ENCODE data around the gene MAPKAPK3. TPM values are rescaled to one million over a fixed set of nuclear protein-coding genes. Genes with fewer than 3 reads are reported as not detected.

The MAPKAPK3 gene
- total and polyA plus RNA-seq, 2 experiments from 2014 or later: 33.2 to 72.1 TPM

- Histone ChIP-seq H3K9me3 (ENCODE audit: low read depth) (no peaks in the 10 kb centered on the region), H3K36me3 (ENCODE audit: low read depth) (no peaks in the 10 kb centered on the region), H4K20me1 (ENCODE audit: insufficient read depth) (no peaks in the 10 kb centered on the region), H3F3A (ENCODE audit: insufficient read depth) (no peaks in the 10 kb centered on the region), H2AFZ (no peak overlapping the region), H3K27ac (no peak overlapping the region), H3K27me3 (replicated peaks; ENCODE audit: insufficient read depth) (no peaks in the 10 kb centered on the region), H3K79me2 (ENCODE audit: insufficient read depth) (no peaks in the 10 kb centered on the region), H3K9me2 (ENCODE audit: insufficient read depth) (no peaks in the 10 kb centered on the region), H3K4me1 (ENCODE audit: insufficient read depth) (peaks cover 16% of the 10 kb centered on the region), H3K9ac (no peak overlapping the region), H3K4me3 (no peak overlapping the region), H3K4me2 (ENCODE audit: unreplicated experiment) (no peak overlapping the region)
- no peak for DNase-seq
- WGBS, 2 experiments (ENCODE audit: low coverage in 1 of 2, low lambda C conversion rate in 2 of 2, missing lambda C conversion rate in 2 of 2): 79 to 81% methylated on average over 2 of the region's 2 CpGs
- in situ Hi-C loops (cut with MboI): no loop called here
- no peak for TF ChIP-seq EZH2 (IDR thresholded peaks at IDR 0.05; ENCODE audit: insufficient read depth, poor library complexity, severe bottlenecking)
- TF ChIP-seq EZH2phosphoT487 (IDR thresholded peaks at IDR 0.05; ENCODE audit: insufficient read depth, low read depth): no peak
These were observed 32.6 kb upstream of the MAPKAPK3 start for GRCh38 chr3:50584391-50584790.

- Histone ChIP-seq H3K36me3 (ENCODE audit: low read depth) (no peaks in the 10 kb centered on the region), H4K20me1 (ENCODE audit: insufficient read depth) (no peaks in the 10 kb centered on the region), H3K4me2 (ENCODE audit: unreplicated experiment) (no peak overlapping the region), H3K79me2 (ENCODE audit: insufficient read depth) (no peaks in the 10 kb centered on the region), H3K9me2 (ENCODE audit: insufficient read depth) (no peaks in the 10 kb centered on the region), H3K27ac (no peak overlapping the region), H3K9me3 (ENCODE audit: low read depth) (no peaks in the 10 kb centered on the region), H3K9ac (no peak overlapping the region), H3K27me3 (replicated peaks; ENCODE audit: insufficient read depth) (no peaks in the 10 kb centered on the region), H3F3A (ENCODE audit: insufficient read depth) (no peaks in the 10 kb centered on the region), H2AFZ (no peak overlapping the region), H3K4me3 (no peak overlapping the region), H3K4me1 (ENCODE audit: insufficient read depth) (peaks cover 27% of the 10 kb centered on the region)
- no peak for DNase-seq
- WGBS, 2 experiments (ENCODE audit: low coverage in 1 of 2, low lambda C conversion rate in 2 of 2, missing lambda C conversion rate in 2 of 2): 89% methylated on average over 6 of the region's 6 CpGs
- no peak for TF ChIP-seq EZH2phosphoT487 (IDR thresholded peaks at IDR 0.05; ENCODE audit: insufficient read depth, low read depth)
- TF ChIP-seq EZH2 (IDR thresholded peaks at IDR 0.05; ENCODE audit: insufficient read depth, poor library complexity, severe bottlenecking): no peak
- in situ Hi-C loops (cut with MboI): no loop called here
These were observed 30.8 kb upstream of the MAPKAPK3 start for GRCh38 chr3:50585919-50586762.

- WGBS, 2 experiments (ENCODE audit: low coverage in 1 of 2, low lambda C conversion rate in 2 of 2, missing lambda C conversion rate in 2 of 2): 64 to 75% methylated on average over 3 of the region's 3 CpGs
- H3K9me2 ChIP-seq (ENCODE audit: insufficient read depth): no peaks in the 10 kb centered on the region
- no peaks in the 10 kb centered on the region for H3F3A ChIP-seq (ENCODE audit: insufficient read depth)
- no peaks in the 10 kb centered on the region for H3K79me2 ChIP-seq (ENCODE audit: insufficient read depth)
- no peak overlapping the region for H3K4me2 ChIP-seq (ENCODE audit: unreplicated experiment)
- no peak for DNase-seq
- H3K27me3 ChIP-seq (replicated peaks; ENCODE audit: insufficient read depth): no peaks in the 10 kb centered on the region
- H3K4me1 ChIP-seq (ENCODE audit: insufficient read depth): peaks cover 28% of the 10 kb centered on the region
- in situ Hi-C loops (cut with MboI): no loop called here
- H4K20me1 ChIP-seq (ENCODE audit: insufficient read depth): no peaks in the 10 kb centered on the region
- no peak overlapping the region for H3K9ac ChIP-seq
- no peak overlapping the region for H3K27ac ChIP-seq
- no peaks in the 10 kb centered on the region for H3K9me3 ChIP-seq (ENCODE audit: low read depth)
- H3K36me3 ChIP-seq (ENCODE audit: low read depth): no peaks in the 10 kb centered on the region
- H3K4me3 ChIP-seq: no peak overlapping the region
- TF ChIP-seq EZH2phosphoT487 (IDR thresholded peaks at IDR 0.05; ENCODE audit: insufficient read depth, low read depth): no peak
- no peak overlapping the region for H2AFZ ChIP-seq
These were observed 30.2 kb upstream of the MAPKAPK3 start for GRCh38 chr3:50586763-50587070.

- DNase-seq: peak; percentile 80
These were observed 29.6 kb upstream of the MAPKAPK3 start for GRCh38 chr3:50587373-50587772.

More at GRCh38 chr3:50587373-50587772, 29.6 kb upstream of the MAPKAPK3 start:
- in situ Hi-C loops (cut with MboI): no loop called here
- Histone ChIP-seq H3K9me3 (ENCODE audit: low read depth) (no peaks in the 10 kb centered on the region), H3K4me1 (ENCODE audit: insufficient read depth) (peaks cover 28% of the 10 kb centered on the region), H3K79me2 (ENCODE audit: insufficient read depth) (no peaks in the 10 kb centered on the region), H4K20me1 (ENCODE audit: insufficient read depth) (no peaks in the 10 kb centered on the region), H3K4me3 (no peak overlapping the region), H3K27me3 (replicated peaks; ENCODE audit: insufficient read depth) (no peaks in the 10 kb centered on the region), H3K9ac (no peak overlapping the region), H3K36me3 (ENCODE audit: low read depth) (no peaks in the 10 kb centered on the region), H3K27ac (no peak overlapping the region), H2AFZ (no peak overlapping the region), H3F3A (ENCODE audit: insufficient read depth) (no peaks in the 10 kb centered on the region), H3K9me2 (ENCODE audit: insufficient read depth) (no peaks in the 10 kb centered on the region), H3K4me2 (ENCODE audit: unreplicated experiment) (no peak overlapping the region)
- WGBS, 2 experiments (ENCODE audit: low coverage in 1 of 2, low lambda C conversion rate in 2 of 2, missing lambda C conversion rate in 2 of 2): 52 to 59% methylated on average over 6 of the region's 6 CpGs
- TF ChIP-seq EZH2 (IDR thresholded peaks at IDR 0.05; ENCODE audit: insufficient read depth, poor library complexity, severe bottlenecking) (no peak), EZH2phosphoT487 (IDR thresholded peaks at IDR 0.05; ENCODE audit: insufficient read depth, low read depth) (no peak)

All from GM23248 (cell line).